Tibial artery (tissue), 4 donors: ENCODE data around the gene PKNOX2.

Experiments
- DNase-seq, 2 donors: peaks; one replicate each; pipeline ENCODE4 v3.0.0-alpha.2; 2019
- H3K27ac ChIP-seq, 2 donors: fragments of 200-600 bp; sonication (generic) in 1 of 2; 1 replicate in 1 of 2; 2 replicates in 1 of 2; pipeline ENCODE4 v1.5.1; 2018 to 2019; ENCODE audit warnings: mild to moderate bottlenecking in 1 of 2
- H3K27me3 ChIP-seq, 2 donors: fragments of 200-600 bp; sonication (generic) in 1 of 2; one replicate each; pipeline versions ENCODE4 v1.5.1 to v1.6.0; 2016 to 2019
- H3K36me3 ChIP-seq, 3 donors: fragments of 200-600 bp; sonication (generic) in 2 of 3; one replicate each; pipeline ENCODE4 v1.5.1; 2016 to 2019; ENCODE audit warnings: mild to moderate bottlenecking in 2 of 3
- H3K4me1 ChIP-seq, 4 donors: fragments of 200-600 bp; sonication (generic) in 2 of 4; 1 replicate in 3 of 4; 2 replicates in 1 of 4; pipeline ENCODE4 v1.5.1; 2016 to 2019
- H3K4me3 ChIP-seq, 2 donors: fragments of 200-600 bp; sonication (generic) in 1 of 2; 1 replicate in 1 of 2; 2 replicates in 1 of 2; pipeline ENCODE4 v1.5.1; 2018 to 2019; ENCODE audit warnings: mild to moderate bottlenecking in 2 of 2
- H3K9me3 ChIP-seq, 3 donors: fragments of 200-600 bp; sonication (generic) in 1 of 3; one replicate each; pipeline ENCODE4 v1.5.1; 2016 to 2019
- intact Hi-C: fragments of 100-400 bp; cut with DNase I; formaldehyde crosslinking; loops from one replicate; pipeline ENCODE4 v1.15.0; 2023; ENCODE audit warnings: low total_unique reads
- TF ChIP-seq, protein P1 (sequence below), 2 experiments: fragments of 200-600 bp in 1 of 2; fragments of 450-650 bp in 1 of 2; IDR thresholded peaks; one replicate each; pipeline ENCODE4 v1.5.1; 2017 to 2019; ENCODE audit warnings: antibody characterized with exemption in 2 of 2, mild to moderate bottlenecking in 1 of 2, moderate library complexity in 1 of 2

Gene PKNOX2

DNA sequence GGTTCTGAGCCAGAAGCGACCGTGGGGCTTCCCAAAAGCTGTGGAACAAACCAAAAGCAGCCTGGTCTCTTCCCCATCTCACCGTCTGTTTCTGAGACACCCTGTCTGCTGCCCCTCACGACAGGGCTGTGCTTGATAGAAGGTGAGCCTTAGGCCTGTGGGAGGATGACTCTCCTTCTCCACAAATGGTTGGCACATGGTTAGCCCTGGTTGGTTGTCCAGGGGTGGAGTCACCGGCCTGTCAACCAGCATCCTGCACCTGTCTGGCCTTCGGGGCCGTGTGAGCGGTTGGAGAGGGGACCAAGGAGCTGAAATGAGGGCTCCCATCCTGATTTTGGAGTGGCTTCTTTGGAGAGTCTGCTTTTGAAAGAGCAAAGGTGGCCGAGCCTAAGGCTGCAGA is 135.3 kb downstream of the PKNOX2 start:
- DNase-seq: no peak
- Histone ChIP-seq H3K36me3 (no peaks in the 10 kb centered on the region), H3K27ac (no peak overlapping the region), H3K4me1 (peaks cover 0 to 14% (median 9%) of the 10 kb centered on the region in 4 donors), H3K9me3 (no peaks in the 10 kb centered on the region), H3K4me3 (no peak overlapping the region), H3K27me3 (no peaks in the 10 kb centered on the region)
- TF ChIP-seq, protein P1, sequence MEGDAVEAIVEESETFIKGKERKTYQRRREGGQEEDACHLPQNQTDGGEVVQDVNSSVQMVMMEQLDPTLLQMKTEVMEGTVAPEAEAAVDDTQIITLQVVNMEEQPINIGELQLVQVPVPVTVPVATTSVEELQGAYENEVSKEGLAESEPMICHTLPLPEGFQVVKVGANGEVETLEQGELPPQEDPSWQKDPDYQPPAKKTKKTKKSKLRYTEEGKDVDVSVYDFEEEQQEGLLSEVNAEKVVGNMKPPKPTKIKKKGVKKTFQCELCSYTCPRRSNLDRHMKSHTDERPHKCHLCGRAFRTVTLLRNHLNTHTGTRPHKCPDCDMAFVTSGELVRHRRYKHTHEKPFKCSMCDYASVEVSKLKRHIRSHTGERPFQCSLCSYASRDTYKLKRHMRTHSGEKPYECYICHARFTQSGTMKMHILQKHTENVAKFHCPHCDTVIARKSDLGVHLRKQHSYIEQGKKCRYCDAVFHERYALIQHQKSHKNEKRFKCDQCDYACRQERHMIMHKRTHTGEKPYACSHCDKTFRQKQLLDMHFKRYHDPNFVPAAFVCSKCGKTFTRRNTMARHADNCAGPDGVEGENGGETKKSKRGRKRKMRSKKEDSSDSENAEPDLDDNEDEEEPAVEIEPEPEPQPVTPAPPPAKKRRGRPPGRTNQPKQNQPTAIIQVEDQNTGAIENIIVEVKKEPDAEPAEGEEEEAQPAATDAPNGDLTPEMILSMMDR (IDR thresholded peaks at IDR 0.05): no peak
- intact Hi-C loops: no loop called here

DNA sequence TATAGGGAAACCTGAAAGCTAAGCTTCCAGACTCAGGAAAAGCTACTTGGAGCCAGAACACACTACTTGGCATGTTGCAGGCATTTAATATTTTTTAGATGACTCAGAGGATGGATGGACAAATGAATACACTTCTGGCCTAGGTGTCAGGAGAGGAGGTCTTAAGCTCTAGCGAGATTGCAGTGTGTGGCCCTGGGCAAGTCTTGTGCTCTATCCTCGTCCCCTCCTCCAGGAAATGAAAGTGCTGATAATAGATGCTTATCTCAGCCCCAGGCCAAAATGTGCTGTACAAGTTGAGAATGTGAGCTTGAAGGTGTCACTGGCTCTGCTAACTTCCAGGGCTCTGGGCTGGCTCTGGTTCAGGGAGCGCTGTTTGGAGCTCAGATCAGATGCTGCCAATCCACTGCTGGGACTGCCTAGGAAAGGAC is 136.3 kb downstream of the PKNOX2 start:
- Histone ChIP-seq H3K36me3 (no peaks in the 10 kb centered on the region), H3K4me1 (peaks cover 0 to 14% (median 9%) of the 10 kb centered on the region in 4 donors), H3K4me3 (no peak overlapping the region), H3K9me3 (no peaks in the 10 kb centered on the region), H3K27ac (peak overlapping the region in 1 of 2 donors; percentile 42), H3K27me3 (no peaks in the 10 kb centered on the region)
- intact Hi-C loops: no loop called here
- TF ChIP-seq, protein P1 (IDR thresholded peaks at IDR 0.05): no peak
- DNase-seq: no peak

DNA sequence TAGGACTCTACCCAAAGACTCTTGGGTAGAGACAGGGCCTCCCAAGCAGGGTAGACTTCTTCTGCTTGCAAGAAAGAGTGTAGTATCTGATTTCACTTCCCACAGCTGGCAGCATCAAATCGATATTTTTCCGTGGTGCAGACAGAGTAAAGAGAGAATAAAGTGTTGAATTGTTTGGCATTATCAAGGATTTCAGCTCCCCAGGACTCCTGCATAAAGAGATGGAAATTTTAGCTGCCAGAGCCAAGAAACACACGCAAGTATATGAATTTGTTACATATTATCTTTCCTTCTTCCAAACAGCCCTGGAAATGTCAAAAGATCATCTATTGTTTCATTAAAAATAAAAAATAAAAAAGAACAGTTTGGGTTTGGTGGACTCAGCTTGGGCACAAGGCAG is 136.8 kb downstream of the PKNOX2 start:
- intact Hi-C loops: no loop called here
- DNase-seq: no peak
- Histone ChIP-seq H3K36me3 (no peaks in the 10 kb centered on the region), H3K27ac (peak overlapping the region in 1 of 2 donors; percentile 42), H3K4me1 (peaks cover 0 to 14% (median 9%) of the 10 kb centered on the region in 4 donors), H3K4me3 (no peak overlapping the region), H3K27me3 (no peaks in the 10 kb centered on the region), H3K9me3 (no peaks in the 10 kb centered on the region)
- TF ChIP-seq, protein P1 (IDR thresholded peaks at IDR 0.05): no peak

DNA sequence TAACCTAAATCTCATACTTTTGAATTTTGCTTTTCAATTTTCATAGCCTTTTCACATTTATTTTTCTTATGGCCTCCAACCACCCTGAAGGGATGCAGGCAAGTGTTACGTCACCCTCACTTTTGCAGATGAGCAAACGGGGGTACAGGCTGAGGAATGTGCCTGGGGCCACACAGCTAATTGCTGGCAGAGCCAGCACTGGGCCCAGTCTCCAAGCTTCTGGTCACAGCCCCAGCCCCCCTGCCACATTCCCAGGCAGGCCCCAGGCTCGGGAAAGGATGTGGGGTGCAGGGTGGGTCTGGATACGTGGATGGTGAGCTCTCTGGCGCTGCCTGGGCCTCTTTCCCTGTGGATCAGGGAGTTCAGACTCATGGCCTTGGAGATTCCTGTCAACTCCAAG is 138.6 kb downstream of the PKNOX2 start:
- H3K36me3 ChIP-seq: no peaks in the 10 kb centered on the region

DNA sequence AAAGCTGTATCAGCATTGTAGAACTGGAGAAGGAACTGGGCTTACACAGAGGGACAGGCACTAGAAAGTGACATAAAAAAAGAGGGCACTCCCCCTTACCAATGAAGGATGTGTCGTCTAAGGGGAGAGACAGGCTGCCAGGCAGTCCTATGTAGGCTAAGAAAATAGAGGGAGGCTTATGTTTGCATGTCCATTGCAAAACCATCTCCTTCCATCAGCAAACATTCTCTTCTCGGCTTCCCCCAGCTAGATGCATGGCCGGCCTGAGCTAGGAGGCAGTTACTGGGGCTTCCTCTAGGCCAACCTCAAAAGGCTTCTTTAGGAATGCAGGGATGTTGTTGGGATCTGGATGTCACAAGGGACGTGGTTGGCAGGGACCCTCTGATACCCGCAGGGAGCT is 139.1 kb downstream of the PKNOX2 start:
- no peaks in the 10 kb centered on the region for H3K9me3 ChIP-seq
- H3K4me1 ChIP-seq: peaks cover 0 to 14% (median 9%) of the 10 kb centered on the region in 4 donors
- intact Hi-C loops: no loop called here
- TF ChIP-seq, protein P1 (IDR thresholded peaks at IDR 0.05): no peak
- H3K27ac ChIP-seq: no peak overlapping the region
- DNase-seq: no peak
- H3K4me3 ChIP-seq: no peak overlapping the region
- H3K27me3 ChIP-seq: no peaks in the 10 kb centered on the region
- no peaks in the 10 kb centered on the region for H3K36me3 ChIP-seq

More for the DNA sequence above, 138.6 kb downstream of the PKNOX2 start:
- intact Hi-C loops: no loop called here
- Histone ChIP-seq H3K27me3 (no peaks in the 10 kb centered on the region), H3K4me3 (no peak overlapping the region), H3K9me3 (no peaks in the 10 kb centered on the region), H3K27ac (no peak overlapping the region), H3K4me1 (peaks cover 0 to 14% (median 9%) of the 10 kb centered on the region in 4 donors)
- TF ChIP-seq, protein P1 (IDR thresholded peaks at IDR 0.05): no peak
- no peak for DNase-seq

DNA sequence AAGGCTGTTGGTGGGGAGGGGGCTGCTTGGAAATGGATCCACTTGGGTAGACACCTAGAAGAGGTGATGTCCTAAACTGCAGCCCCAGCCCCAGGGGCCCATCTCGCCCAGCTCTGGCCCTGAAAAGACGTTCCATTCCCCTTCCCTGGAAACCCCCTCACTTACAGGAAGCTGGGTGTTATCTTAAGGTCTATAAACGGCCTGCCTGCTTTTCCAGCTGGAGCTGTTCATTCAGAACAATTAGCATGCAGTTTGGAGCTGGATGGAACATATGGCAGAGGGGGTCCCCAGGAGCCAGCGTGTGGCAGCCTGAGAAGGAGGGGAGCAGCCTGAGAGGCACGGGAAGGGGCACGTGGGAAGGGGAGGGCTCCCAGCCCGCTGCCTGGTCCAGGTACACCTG is 139.6 kb downstream of the PKNOX2 start:
- no peaks in the 10 kb centered on the region for H3K9me3 ChIP-seq
- no peak overlapping the region for H3K27ac ChIP-seq
- H3K27me3 ChIP-seq: no peaks in the 10 kb centered on the region
- H3K36me3 ChIP-seq: no peaks in the 10 kb centered on the region
- intact Hi-C loops: no loop called here
- no peak overlapping the region for H3K4me3 ChIP-seq
- DNase-seq: no peak
- H3K4me1 ChIP-seq: peaks cover 0 to 14% (median 9%) of the 10 kb centered on the region in 4 donors
- TF ChIP-seq, protein P1 (IDR thresholded peaks at IDR 0.05): no peak
